Effector memory CD8-positive, alpha-beta T cell (primary cell): ENCODE measurements around the gene ASAP2.
A peak's percentile ranks its signal among the peaks of the same experiment; 100 is the strongest.

Experiments
- ATAC-seq: fragments of 150-1000 bp; cut with Tn5 transposase; replicated peaks from 2 replicates; pipeline ENCODE4 v1.10.0; 2021; ENCODE audit warnings: mild to moderate bottlenecking, moderate library complexity
- DNase-seq, 3 experiments: peaks; one replicate each; pipeline ENCODE4 v3.0.0; 2021
- H3K27ac Mint-ChIP-seq, 2 donors: one replicate each; pipeline ENCODE4 v1.8.0; 2022; ENCODE audit warnings: mild to moderate bottlenecking in 2 of 2, mixed read lengths in 2 of 2, moderate library complexity in 2 of 2
- H3K27me3 Mint-ChIP-seq, 2 donors: one replicate each; pipeline ENCODE4 v1.8.0; 2022; ENCODE audit warnings: mixed read lengths in 2 of 2
- H3K36me3 Mint-ChIP-seq: one replicate; pipeline ENCODE4 v1.8.0; 2022; ENCODE audit warnings: mild to moderate bottlenecking, moderate library complexity, mixed read lengths; ENCODE audit not compliant: insufficient read depth
- H3K4me1 Mint-ChIP-seq, 2 donors: one replicate each; pipeline ENCODE4 v1.8.0; 2022; ENCODE audit warnings: low read depth in 2 of 2, mixed read lengths in 2 of 2
- H3K4me3 Mint-ChIP-seq, 2 donors: one replicate each; pipeline ENCODE4 v1.8.0; 2022; ENCODE audit warnings: mild to moderate bottlenecking in 2 of 2, mixed read lengths in 2 of 2, moderate library complexity in 2 of 2
- H3K9me3 Mint-ChIP-seq, 2 donors: one replicate each; pipeline ENCODE4 v1.8.0; 2022; ENCODE audit warnings: mixed read lengths in 2 of 2

The ASAP2 gene

GRCh38 chr2:9422321-9423099 is 215.9 kb downstream of the ASAP2 start:
- H3K27me3 Mint-ChIP-seq: no peaks in the 10 kb centered on the region

DNA sequence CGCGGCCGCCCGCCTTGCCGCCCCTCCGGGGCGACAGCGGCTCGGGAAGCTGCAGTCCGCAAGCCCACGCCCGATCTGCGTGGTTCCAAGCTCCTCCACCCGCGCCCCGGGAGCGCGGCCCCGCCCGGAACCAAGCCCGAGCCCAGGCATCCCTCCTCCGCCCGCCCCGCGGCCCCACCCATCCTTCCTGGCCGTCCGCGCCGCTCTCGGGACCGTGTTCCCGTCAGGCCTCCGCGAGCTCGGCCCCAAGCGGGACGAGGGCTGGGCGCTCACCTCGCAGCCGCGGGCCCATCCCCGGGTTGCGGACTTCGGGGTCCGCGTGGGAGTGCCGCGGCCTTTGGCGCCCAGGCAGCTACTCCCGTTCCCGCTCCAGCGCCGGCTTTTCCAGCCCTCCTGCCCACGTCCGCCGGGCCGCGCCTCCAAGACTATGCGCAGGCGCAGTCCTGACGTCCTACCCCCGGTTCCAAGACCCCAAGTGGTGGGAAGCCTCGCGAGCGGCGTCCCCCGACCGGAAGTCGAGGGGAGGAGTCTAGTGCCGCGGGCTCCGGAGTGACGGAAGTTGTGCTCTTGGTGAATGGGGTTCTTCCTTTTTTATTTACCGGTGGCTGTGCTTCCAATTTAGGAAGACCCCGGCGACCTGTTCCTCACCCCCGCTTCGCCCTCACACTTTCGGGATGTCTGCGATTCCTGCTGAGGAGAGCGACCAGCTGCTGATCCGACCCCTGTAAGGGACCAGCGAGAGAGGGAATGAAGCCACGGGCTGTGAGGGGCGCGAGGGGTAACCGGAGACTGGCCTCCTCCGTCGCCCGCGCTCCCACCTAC is 216.7 kb downstream of the ASAP2 start, which contains the start of the genes CPSF3 and ITGB1BP1:
CPSF3 (plus strand) TSS at position 555 of the 822 bp plus-strand sequence; CDS start at position 675, 120 bp downstream.
ITGB1BP1 (minus strand) TSS at position 429 of the 822 bp plus-strand sequence. CDS start 4,831 bp downstream, outside the sequence.
- DNase-seq: peak; percentile 93 to 96 (median 95)
- Mint-ChIP-seq H3K27ac (peak within 1 kb of the TSS in 1 of 2 donors; percentile 95), H3K36me3 (peaks cover 17% of the 10 kb centered on the region), H3K9me3 (no peaks in the 10 kb centered on the region), H3K27me3 (no peaks in the 10 kb centered on the region), H3K4me3 (no peak within 1 kb of the TSS), H3K4me1 (peaks cover 23 to 36% of the 10 kb centered on the region in 2 donors)
- ATAC-seq: peak; percentile 86

More at GRCh38 chr2:9422321-9423099, 215.9 kb downstream of the ASAP2 start:
- no peaks in the 10 kb centered on the region for H3K9me3 Mint-ChIP-seq
- H3K27ac Mint-ChIP-seq: peak overlapping the region in 1 of 2 donors; percentile 95
- peaks cover 27 to 43% of the 10 kb centered on the region in 2 donors for H3K4me1 Mint-ChIP-seq
- DNase-seq (peak; percentile 19 to 31 (median 21)), ATAC-seq (peak; percentile 28)
- H3K4me3 Mint-ChIP-seq: no peak overlapping the region
- H3K36me3 Mint-ChIP-seq: peaks cover 24% of the 10 kb centered on the region

- ATAC-seq (peak; percentile 20), DNase-seq (peak in 1 of 3 experiments; percentile 16)
- no peak overlapping the region for H3K4me3 Mint-ChIP-seq
- peaks cover 23 to 36% of the 10 kb centered on the region in 2 donors for H3K4me1 Mint-ChIP-seq
- no peaks in the 10 kb centered on the region for H3K9me3 Mint-ChIP-seq
- peak overlapping the region in 1 of 2 donors; percentile 95 for H3K27ac Mint-ChIP-seq
- H3K27me3 Mint-ChIP-seq: no peaks in the 10 kb centered on the region
- peaks cover 13% of the 10 kb centered on the region for H3K36me3 Mint-ChIP-seq
Measured at GRCh38 chr2:9423922-9424272, 217.3 kb downstream of the ASAP2 start.

- H3K4me1 Mint-ChIP-seq: peaks cover 23 to 35% of the 10 kb centered on the region in 2 donors
- H3K27ac Mint-ChIP-seq: peak overlapping the region in 1 of 2 donors; percentile 95
- no peak for ATAC-seq
- no peak for DNase-seq
- H3K27me3 Mint-ChIP-seq: no peaks in the 10 kb centered on the region
- H3K9me3 Mint-ChIP-seq: no peaks in the 10 kb centered on the region
- H3K36me3 Mint-ChIP-seq: peaks cover 13% of the 10 kb centered on the region
- H3K4me3 Mint-ChIP-seq: no peak overlapping the region
Measured at GRCh38 chr2:9424447-9425164, 218.0 kb downstream of the ASAP2 start.

DNA sequence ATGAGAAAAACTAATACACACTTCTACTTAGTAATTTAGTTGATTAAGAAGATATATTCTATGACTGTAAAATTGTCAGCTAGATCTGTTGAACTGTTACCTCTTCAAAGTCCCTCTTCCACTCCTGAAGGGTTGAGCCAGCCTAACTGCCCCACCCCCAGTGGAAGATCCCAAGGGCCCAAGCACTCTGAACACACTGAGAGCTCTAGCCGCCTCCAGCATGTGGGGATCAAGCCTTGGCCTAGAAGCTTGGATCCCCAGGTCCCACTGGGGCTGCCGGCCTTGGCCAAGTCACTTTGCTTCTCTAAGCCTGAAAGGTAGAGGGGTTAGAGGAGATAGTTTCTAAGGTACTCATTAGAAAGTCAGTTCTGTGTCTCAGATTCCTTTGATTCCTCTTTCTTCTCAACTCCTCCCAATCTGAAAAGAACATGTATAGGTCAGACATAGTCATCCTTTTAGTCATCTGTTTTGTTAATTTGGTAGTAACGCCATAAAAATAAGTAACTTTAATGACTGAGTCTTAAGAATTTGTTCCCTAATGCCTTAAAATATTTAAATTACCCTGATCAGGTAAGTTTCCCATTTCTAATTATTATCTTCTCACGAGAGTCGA is 222.5 kb downstream of the ASAP2 start:
- H3K9me3 Mint-ChIP-seq: no peaks in the 10 kb centered on the region
- no peak for DNase-seq
- H3K27me3 Mint-ChIP-seq: no peaks in the 10 kb centered on the region
- H3K4me3 Mint-ChIP-seq: no peak overlapping the region
- H3K27ac Mint-ChIP-seq: no peak overlapping the region
- no peak for ATAC-seq
- H3K4me1 Mint-ChIP-seq: peaks cover 0 to 5% of the 10 kb centered on the region in 2 donors
- peaks cover 34% of the 10 kb centered on the region for H3K36me3 Mint-ChIP-seq

DNA sequence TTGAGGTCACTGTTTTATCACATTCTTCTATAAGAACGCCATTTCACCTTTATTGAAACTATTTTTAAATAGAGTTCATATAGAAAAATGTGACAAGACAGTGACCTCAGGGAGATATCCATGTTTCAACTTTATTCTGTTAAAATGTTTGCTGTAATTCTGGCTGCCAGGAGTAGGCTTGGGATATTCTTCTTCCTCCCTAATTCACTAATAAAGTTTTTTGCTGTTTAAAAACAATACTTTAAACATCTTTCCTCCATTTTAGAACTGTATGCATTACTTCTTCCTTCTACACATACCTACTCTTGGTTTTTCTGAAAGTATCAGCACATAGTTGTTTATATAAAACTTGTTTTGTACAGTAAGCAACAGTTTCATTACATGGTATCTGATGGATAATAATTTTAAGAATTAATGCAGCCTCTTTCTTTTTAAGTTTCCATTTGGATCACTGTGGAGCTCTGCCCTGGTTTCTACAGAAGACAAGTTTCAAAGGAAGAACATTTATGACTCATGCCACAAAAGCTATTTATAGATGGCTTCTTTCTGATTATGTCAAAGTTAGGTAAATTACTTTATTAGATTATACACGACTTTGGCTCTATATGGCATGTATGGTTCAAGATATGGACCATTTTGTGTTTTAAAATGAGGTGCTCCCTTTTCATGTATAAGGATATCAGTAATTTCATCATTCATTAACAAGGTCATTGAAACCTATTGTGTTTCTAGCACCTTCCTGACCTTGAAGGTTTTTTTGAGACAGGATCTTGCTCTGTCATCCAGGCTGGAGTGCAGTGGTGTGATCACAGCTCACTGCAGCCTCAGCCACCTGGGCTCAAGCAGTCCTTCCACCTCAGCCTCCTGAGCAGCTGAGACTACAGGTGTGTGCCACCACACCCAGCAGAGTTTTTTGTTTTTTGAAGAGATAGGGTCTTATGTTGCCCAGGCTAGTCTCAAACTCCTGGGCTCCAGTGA is 224.0 kb downstream of the ASAP2 start:
- Mint-ChIP-seq H3K27me3 (no peaks in the 10 kb centered on the region), H3K36me3 (peaks cover 42% of the 10 kb centered on the region), H3K27ac (no peak overlapping the region), H3K4me3 (no peak overlapping the region), H3K9me3 (no peaks in the 10 kb centered on the region), H3K4me1 (peaks cover 0 to 3% of the 10 kb centered on the region in 2 donors)
- ATAC-seq: no peak
- no peak for DNase-seq

- Mint-ChIP-seq H3K4me3 (no peak overlapping the region), H3K27ac (peak overlapping the region in 1 of 2 donors; percentile 28), H3K4me1 (no peaks in the 10 kb centered on the region), H3K36me3 (peaks cover 75% of the 10 kb centered on the region), H3K27me3 (no peaks in the 10 kb centered on the region), H3K9me3 (no peaks in the 10 kb centered on the region)
- ATAC-seq: no peak
- no peak for DNase-seq
Measured at GRCh38 chr2:9434489-9434888, 227.9 kb downstream of the ASAP2 start.

GRCh38 chr2:9439536-9439935 is 232.9 kb downstream of the ASAP2 start:
- DNase-seq (no peak), ATAC-seq (no peak)
- H3K36me3 Mint-ChIP-seq: peaks cover 71% of the 10 kb centered on the region
- H3K27me3 Mint-ChIP-seq: no peaks in the 10 kb centered on the region
- no peaks in the 10 kb centered on the region for H3K9me3 Mint-ChIP-seq
- H3K4me1 Mint-ChIP-seq: peaks cover 0 to 4% of the 10 kb centered on the region in 2 donors
- no peak overlapping the region for H3K27ac Mint-ChIP-seq
- H3K4me3 Mint-ChIP-seq: no peak overlapping the region

DNA sequence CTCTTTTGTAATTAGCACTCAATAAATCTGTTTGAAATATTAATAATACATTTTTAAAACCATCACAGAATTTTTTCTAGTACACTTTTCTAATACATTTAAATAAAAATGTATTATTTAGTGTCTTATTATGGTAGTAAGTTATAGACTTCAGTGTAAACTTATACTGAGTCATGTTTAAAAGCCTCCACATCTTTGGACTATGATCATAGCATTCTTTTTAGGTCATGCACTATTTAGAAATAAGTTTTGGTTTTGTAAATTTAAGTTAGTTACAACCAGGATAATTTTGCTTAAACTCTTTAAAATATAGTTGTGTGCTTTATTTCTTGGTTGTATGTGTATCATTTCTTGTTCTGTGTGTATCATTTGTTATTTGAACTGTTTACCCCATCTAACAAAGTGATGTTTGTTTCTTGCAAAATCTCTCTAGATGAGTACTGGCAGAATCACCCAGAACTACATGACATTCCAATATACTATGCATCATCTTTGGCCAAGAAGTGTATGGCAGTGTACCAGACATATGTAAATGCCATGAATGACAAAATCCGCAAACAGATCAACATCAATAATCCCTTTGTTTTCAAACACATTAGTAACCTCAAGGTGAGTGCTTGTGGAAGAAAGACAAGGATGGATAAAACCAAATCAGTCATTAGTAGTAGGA is 233.6 kb downstream of the ASAP2 start:
- DNase-seq: no peak
- H3K27me3 Mint-ChIP-seq: no peaks in the 10 kb centered on the region
- peaks cover 68% of the 10 kb centered on the region for H3K36me3 Mint-ChIP-seq
- no peak overlapping the region for H3K27ac Mint-ChIP-seq
- no peak overlapping the region for H3K4me3 Mint-ChIP-seq
- ATAC-seq: no peak
- no peaks in the 10 kb centered on the region for H3K9me3 Mint-ChIP-seq
- peaks cover 2 to 4% of the 10 kb centered on the region in 2 donors for H3K4me1 Mint-ChIP-seq

DNA sequence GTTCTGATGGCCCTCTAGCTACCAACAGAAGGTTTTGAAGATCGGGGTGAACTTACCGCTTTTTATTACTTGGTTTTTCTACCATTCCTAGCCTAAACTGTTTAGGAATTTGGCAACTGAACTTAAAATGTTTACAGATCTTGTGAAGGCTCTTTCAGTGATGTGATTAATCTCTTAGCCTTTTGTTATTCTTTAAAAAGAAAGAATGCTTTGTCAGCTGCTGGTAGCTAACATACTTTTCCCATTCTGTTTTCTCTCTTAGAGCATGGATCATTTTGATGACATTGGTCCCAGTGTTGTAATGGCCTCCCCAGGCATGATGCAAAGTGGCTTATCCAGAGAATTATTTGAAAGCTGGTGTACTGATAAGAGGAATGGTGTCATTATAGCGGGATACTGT is 234.9 kb downstream of the ASAP2 start:
- H3K4me3 Mint-ChIP-seq: no peak overlapping the region
- H3K27ac Mint-ChIP-seq: no peak overlapping the region
- peaks cover 60% of the 10 kb centered on the region for H3K36me3 Mint-ChIP-seq
- H3K4me1 Mint-ChIP-seq: peaks cover 2 to 4% of the 10 kb centered on the region in 2 donors
- ATAC-seq (no peak), DNase-seq (no peak)
- H3K27me3 Mint-ChIP-seq: no peaks in the 10 kb centered on the region
- no peaks in the 10 kb centered on the region for H3K9me3 Mint-ChIP-seq

DNA sequence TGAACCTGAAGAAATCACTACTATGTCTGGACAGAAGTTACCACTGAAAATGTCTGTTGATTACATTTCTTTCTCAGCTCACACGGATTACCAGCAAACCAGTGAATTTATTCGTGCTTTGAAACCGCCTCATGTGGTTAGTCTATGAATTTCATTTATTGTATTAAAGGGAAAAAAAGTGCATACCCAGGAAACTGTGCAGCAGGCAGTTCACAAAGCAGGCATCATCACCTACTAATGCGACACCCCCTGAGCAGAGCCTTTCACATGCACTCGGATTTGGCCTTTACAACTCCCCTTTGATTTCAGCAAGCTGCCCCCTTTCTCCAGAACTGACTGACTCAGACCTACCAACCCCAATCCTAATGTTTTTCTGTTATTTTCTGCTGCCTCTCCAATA is 236.9 kb downstream of the ASAP2 start:
- Mint-ChIP-seq H3K27me3 (no peaks in the 10 kb centered on the region), H3K27ac (no peak overlapping the region), H3K36me3 (peaks cover 47% of the 10 kb centered on the region), H3K4me1 (peaks cover 2 to 4% of the 10 kb centered on the region in 2 donors), H3K4me3 (no peak overlapping the region), H3K9me3 (no peaks in the 10 kb centered on the region)
- ATAC-seq: no peak
- DNase-seq: no peak
